T-helper 2 cell treated with Interferon-gamma antibody and Interleukin-4, amounts not matched to agents 5 μg/mL and 100 μg/mL, for 36 hours (primary cell): ENCODE measurements around the gene PDE4C.
"Not testable (repeated sequence)": the region's sequence is repeated elsewhere in the genome, so short reads cannot be mapped to it uniquely, and the experiment has no call there.

Source experiments
- DNase-seq: peaks from one replicate; pipeline ENCODE4 v3.0.0; 2021; ENCODE audit warnings: low spot score
- H3K27ac Mint-ChIP-seq: one replicate; pipeline ENCODE4 v1.8.0; 2021; ENCODE audit warnings: mild to moderate bottlenecking, mixed read lengths
- H3K27me3 Mint-ChIP-seq: one replicate; pipeline ENCODE4 v1.8.0; 2021; ENCODE audit warnings: low read depth, mixed read lengths
- H3K36me3 Mint-ChIP-seq: one replicate; pipeline ENCODE4 v1.8.0; 2021; ENCODE audit warnings: low read depth, mixed read lengths
- H3K4me1 Mint-ChIP-seq: one replicate; pipeline ENCODE4 v1.8.0; 2021; ENCODE audit warnings: low read depth, mixed read lengths
- H3K4me3 Mint-ChIP-seq: one replicate; pipeline ENCODE4 v1.8.0; 2022; ENCODE audit warnings: mild to moderate bottlenecking, moderate library complexity, mixed read lengths
- H3K9me3 Mint-ChIP-seq: one replicate; pipeline ENCODE4 v1.8.0; 2021; ENCODE audit warnings: mixed read lengths

The PDE4C gene

DNA sequence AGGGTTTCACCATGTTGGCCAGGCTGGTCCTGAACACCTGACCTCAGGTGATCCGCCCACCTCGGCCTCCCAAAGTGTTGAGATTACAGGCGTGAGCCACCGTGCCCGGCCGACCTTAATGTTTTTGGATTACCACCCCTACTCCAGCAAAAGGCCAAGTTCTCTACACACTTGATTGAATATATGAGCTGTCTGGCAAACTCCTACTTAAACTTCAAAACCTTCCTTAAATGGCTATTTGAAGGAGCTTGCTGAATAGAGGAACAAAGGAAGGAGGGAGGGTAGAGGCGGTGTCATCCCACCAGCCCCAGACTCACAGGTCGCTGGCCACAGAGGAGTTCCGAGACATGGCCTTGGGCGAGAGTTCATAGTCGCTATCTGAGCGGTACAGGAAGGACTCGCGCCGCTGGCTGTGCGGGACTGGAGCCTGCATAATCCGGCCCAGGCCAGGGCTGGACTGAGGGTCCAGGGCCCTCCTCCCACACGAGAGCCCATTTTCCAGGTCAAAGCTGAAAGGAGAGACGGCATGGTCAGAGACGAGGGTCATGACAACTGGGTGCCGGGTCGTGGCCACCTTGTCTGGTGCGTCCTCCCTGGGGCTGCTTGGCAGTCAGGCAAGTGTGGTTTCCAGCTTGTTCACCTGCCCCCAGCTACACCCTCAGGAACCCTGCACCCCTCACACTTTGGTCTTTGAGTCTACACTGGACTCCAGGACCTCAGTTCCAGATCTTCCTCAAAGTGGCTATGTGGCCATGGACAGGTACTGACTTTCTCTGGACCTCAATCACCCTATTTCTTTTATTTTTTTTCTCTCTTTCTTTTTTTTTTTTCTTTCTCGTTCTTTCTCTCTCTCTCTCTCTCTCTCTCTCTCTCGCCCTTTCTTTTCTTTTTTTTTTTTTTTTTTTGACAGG, 4.2 kb downstream of the PDE4C start:
- Mint-ChIP-seq H3K27ac (no peak overlapping the region), H3K4me1 (peaks cover 8% of the 10 kb centered on the region), H3K36me3 (no peaks in the 10 kb centered on the region), H3K4me3 (no peak overlapping the region), H3K9me3 (no peaks in the 10 kb centered on the region), H3K27me3 (peaks cover 32% of the 10 kb centered on the region)
- no peak for DNase-seq

DNA sequence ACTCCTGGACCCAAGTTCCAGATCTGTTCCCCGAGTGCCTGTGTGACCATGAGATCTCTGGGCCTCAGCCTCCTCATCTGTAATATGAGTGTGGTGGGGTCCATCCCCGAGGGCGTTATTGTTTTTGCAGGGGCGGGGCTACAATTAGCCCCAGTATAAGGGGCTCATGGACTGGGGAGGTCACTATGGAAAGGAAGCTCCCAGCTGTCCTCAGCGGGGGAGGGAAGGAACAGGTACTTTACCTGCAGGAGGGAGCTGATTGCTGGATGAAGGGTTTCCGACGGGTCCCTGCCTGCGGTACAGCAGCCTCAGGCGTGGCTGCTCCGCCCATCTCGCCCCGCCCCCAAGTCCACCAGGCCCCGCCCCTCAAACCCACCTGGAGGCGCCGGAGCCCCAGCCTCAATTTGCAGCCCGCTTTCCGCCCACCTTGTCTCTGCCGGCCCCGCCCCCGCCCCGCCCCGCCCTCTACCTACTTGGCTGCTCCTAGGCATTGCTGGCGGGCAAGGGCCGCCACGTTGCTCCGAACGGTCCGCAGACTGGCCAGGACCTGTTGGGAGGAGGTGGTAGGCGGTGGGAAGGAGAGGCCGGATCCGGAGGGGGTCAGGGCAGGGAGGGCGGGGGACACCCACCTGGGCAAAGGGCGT, 5.5 kb downstream of the PDE4C start:
- no peak overlapping the region for H3K27ac Mint-ChIP-seq

DNA sequence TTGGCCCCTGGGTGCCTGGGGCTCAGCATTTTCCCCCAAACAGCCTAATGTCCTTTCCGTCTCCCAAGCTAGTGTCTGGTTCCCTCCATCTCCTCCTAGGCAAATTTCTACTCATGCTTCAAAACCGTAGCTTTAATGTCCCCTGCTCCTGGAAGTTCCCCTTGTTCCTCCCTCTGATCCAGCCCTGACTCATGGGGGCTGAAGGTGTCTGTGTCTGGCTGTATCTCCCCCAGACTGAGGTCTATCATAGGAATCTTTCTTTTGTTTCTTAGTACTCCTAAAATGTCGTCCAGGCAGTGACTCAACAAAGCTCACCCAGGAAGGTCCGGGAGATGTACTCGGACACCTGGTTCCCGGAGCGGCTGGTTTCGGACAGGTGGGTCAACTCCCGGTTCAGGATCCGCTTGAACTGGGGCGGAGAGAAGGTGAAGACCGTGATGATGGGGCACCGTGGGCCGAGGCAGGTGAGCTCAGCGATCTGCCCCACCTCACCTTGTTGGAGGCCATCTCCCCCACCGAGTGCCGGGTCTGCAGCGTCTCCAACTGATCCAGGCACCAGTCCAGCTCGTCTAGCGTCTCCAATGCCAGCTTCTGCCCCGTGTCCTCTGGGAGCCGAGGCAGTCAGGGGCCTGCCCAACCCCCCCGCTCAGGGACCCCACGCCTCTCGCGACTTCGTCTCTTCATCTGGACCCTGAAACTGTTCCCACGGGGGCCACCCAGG, 6.2 kb downstream of the PDE4C start:
- DNase-seq, result no peak
- Mint-ChIP-seq H3K9me3 (no peaks in the 10 kb centered on the region), H3K36me3 (no peaks in the 10 kb centered on the region), H3K27ac (no peak overlapping the region), H3K4me3 (no peak overlapping the region), H3K4me1 (peaks cover 8% of the 10 kb centered on the region), H3K27me3 (peaks cover 17% of the 10 kb centered on the region)

More for the DNA sequence above, 5.5 kb downstream of the PDE4C start:
- DNase-seq, result no peak
- H3K27me3 Mint-ChIP-seq, result peaks cover 22% of the 10 kb centered on the region
- no peaks in the 10 kb centered on the region for H3K9me3 Mint-ChIP-seq
- no peak overlapping the region for H3K4me3 Mint-ChIP-seq
- no peaks in the 10 kb centered on the region for H3K36me3 Mint-ChIP-seq
- H3K4me1 Mint-ChIP-seq, result peaks cover 8% of the 10 kb centered on the region

DNA sequence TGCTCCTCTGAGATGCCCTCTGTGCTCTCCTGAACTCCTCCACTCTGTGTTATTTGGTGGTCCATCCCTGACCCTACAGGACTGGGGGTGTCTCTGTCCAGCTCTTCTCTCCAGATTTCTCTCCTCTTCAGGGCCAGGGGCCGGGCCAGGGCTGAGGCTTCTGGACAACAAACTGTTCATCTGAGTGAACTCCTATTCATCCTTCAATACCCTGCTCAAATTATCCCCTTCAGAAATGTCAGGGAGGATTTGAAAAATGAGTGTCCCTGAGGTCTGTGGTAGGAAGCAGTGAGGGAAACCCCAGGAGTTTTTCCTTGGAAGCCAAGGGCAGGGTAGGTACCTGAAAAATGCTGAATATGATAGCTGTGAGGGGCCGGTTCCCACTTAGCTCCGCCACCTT, 7.6 kb downstream of the PDE4C start:
- H3K27me3 Mint-ChIP-seq, result peaks cover 11% of the 10 kb centered on the region
- no peak for DNase-seq

DNA sequence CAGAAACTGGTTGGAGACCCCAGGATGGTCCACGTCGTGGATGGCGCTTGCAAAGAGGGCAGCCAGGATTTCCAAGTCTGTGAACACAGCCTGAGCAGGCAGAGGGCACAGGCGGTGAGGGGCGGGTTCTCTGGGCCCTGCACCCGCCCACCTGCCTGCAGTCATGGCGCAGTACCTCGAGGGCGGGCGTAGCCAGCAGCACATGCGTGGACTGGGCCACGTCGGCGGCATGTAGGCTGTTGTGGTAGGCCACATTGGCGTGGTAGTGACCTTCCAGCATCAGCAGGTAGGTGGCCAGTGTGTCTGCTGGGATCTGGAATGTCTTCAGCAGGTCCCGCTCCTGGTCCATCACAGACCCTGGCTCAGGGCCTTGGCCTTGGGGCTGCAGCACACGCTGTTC, 8.1 kb downstream of the PDE4C start:
- peaks cover 11% of the 10 kb centered on the region for H3K27me3 Mint-ChIP-seq
- H3K36me3 Mint-ChIP-seq, result no peaks in the 10 kb centered on the region
- H3K4me3 Mint-ChIP-seq, result no peak overlapping the region
- H3K27ac Mint-ChIP-seq, result no peak overlapping the region
- no peaks in the 10 kb centered on the region for H3K9me3 Mint-ChIP-seq
- DNase-seq, result no peak
- H3K4me1 Mint-ChIP-seq, result no peaks in the 10 kb centered on the region

More for the DNA sequence above, 7.6 kb downstream of the PDE4C start:
- H3K9me3 Mint-ChIP-seq, result no peaks in the 10 kb centered on the region
- no peak overlapping the region for H3K27ac Mint-ChIP-seq
- no peak overlapping the region for H3K4me3 Mint-ChIP-seq
- H3K4me1 Mint-ChIP-seq, result no peaks in the 10 kb centered on the region
- H3K36me3 Mint-ChIP-seq, result no peaks in the 10 kb centered on the region

DNA sequence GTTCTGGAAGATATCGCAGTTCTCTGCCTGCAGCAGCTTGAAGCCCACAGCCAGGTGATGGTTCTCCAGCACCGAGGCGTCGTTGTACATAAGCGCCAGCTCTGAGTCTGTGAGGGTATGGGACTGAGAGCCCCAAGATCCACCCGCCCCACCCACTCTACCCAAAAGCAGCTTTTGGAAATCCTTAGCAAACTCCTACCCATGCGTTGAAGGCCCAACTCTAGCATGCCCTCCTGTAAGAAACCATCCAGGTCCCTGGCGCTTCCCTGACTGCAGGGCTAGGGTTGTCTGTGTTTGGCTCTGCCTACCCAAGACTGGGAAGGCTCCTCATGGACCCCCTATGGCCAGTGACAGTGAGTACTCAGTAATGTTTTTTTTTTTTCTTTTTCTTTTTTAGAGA, 9.4 kb downstream of the PDE4C start:
- Mint-ChIP-seq H3K9me3 (no peaks in the 10 kb centered on the region), H3K27ac (no peak overlapping the region), H3K27me3 (peaks cover 11% of the 10 kb centered on the region), H3K4me3 (no peak overlapping the region), H3K4me1 (no peaks in the 10 kb centered on the region), H3K36me3 (no peaks in the 10 kb centered on the region)
- no peak for DNase-seq

DNA sequence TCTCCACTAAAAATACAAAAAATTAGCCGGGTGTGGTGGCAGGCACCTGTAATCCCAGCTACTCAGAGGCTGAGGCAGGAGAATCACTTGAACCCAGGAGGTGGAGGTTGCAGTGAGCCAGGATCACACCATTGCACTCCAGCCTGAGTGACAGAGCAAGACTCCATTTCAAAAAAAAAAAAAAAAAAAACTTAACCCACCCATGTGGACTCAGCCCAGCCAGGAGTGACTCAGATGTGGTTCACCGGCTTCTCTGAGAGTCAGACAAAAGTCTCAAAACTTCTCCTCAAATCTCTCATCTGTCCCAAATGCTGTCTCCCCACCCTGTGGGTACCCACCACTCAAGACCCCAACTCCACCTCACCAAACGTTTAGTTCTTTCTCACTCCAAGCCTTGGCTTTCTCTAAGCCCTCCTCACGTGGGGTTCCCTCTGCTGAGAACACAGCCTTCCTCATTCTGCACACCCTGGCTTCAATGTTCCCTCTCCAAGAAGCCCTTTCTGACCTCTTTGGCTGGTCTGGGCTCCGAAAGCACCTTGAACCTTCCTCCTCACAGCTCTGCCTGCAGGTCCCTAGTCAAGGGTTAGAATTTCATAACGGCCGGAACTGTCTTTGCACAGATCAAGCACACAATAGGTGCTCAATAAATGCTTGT, 11.3 kb downstream of the PDE4C start:
- Mint-ChIP-seq H3K27me3 (peaks cover 8% of the 10 kb centered on the region), H3K9me3 (no peaks in the 10 kb centered on the region), H3K4me1 (no peaks in the 10 kb centered on the region), H3K27ac (no peak overlapping the region), H3K36me3 (no peaks in the 10 kb centered on the region), H3K4me3 (no peak overlapping the region)
- DNase-seq, result no peak

DNA sequence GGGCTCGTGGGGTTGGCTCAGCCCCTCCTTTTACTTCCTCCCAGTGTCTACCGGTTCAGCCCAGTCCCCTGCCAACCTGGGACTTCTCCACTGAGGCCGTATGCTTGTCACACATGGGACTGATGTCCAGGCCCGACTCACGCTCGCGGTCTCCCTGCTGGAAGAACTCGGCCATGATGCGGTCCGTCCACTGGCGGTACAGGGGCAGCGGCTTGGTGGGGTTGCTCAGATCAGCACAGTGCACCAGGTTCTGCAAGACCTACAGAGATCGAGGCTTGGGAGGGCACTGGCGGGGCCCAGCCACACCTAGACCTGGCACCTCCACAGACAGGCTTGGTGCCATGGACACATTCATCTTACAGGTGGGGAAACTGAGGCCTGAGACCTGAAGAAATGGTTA, 14.6 kb downstream of the PDE4C start:
- H3K36me3 Mint-ChIP-seq, result no peaks in the 10 kb centered on the region
- peaks cover 9% of the 10 kb centered on the region for H3K27me3 Mint-ChIP-seq
- H3K4me3 Mint-ChIP-seq, result no peak overlapping the region
- H3K9me3 Mint-ChIP-seq, result no peaks in the 10 kb centered on the region
- H3K27ac Mint-ChIP-seq, result no peak overlapping the region
- no peak for DNase-seq
- peaks cover 3% of the 10 kb centered on the region for H3K4me1 Mint-ChIP-seq

DNA sequence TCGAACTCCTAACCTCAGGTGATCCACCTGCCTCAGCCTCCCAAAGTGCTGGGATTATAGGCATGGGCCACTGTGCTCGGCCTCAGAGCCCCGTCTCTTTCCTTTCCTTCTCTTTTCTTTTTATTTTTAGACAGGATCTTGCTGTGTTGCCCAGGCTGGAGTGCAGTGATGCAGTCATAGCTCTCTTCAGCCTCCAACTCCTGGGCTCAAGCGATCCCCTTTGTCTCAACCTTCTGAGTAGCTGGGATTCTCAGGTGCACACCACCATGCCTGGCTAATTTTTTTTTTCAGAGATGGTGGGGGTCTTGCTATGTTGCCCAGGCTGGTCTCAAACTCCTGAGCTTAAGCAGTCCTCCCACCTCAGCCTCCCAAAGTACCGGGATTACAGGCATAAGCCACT, 16.3 kb downstream of the PDE4C start:
- H3K36me3 Mint-ChIP-seq, H3K4me1 Mint-ChIP-seq, H3K4me3 Mint-ChIP-seq, H3K9me3 Mint-ChIP-seq, H3K27me3 Mint-ChIP-seq, H3K27ac Mint-ChIP-seq, DNase-seq: not testable (repeated sequence)

DNA sequence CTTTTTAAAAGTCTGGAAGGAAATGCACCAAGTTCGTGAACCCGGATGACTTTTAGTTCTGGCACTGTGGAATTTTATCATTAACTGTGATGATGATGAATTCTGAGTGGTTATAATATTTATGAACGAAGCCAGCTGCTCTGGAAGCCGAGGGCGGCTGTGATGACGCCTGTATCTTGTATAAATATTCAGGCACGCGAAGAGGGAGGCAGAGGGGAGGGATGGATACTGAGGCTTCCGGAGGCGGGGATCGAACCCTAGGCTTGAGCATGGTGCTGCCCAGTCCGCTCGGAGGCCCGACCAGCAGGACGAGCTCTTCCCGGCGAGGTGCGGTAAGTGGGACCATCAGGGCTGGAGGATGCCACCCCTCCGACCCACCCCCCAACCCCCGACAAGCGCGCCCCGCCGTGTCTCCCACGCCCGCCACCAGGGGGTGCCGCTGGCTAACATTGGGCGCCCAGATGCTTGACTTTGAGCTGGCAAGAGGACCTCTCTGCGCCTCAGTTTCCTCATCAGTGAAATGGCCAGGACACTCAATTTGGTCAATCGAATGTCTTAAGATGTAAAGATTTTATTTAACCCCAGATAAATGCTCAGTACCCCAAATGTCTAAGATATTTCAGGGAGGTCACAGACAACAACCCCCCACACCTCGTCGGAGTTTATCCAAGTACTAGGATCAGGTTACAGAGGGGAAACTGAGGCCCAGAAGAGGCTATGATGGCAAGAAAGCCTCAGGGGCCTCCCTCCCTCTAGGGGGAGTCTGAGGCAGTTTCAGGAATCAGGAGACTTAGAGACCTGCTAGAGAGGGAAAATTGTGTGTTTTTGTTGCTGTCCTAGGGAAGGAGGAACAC, 17.9 kb downstream of the PDE4C start:
- no peaks in the 10 kb centered on the region for H3K36me3 Mint-ChIP-seq
- no peaks in the 10 kb centered on the region for H3K9me3 Mint-ChIP-seq
- H3K27ac Mint-ChIP-seq, result no peak overlapping the region
- DNase-seq, result peak; percentile 34
- H3K4me3 Mint-ChIP-seq, result no peak overlapping the region
- peaks cover 7% of the 10 kb centered on the region for H3K4me1 Mint-ChIP-seq
- peaks cover 6% of the 10 kb centered on the region for H3K27me3 Mint-ChIP-seq

DNA sequence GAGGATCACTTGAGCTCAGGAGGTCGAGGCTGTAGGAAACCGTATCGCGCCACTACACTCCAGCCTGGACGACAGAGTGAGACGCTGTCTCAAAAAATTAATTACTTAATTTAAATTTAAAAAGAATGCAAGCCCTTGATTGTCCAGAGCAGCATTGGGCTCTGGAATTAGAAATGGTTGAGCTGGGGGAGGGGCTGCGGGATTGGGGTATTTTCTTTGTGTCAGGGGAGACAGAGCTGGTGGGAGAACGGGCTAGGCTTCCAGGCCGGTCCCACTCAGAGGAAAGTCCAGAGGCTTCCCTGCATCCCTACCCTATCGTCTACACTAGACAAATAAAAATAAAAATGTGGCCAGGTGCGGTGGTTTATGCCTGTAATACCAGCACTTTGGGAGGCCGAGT, 20.2 kb downstream of the PDE4C start:
- no peaks in the 10 kb centered on the region for H3K9me3 Mint-ChIP-seq
- DNase-seq, result no peak
- H3K27ac Mint-ChIP-seq, result no peak overlapping the region
- H3K27me3 Mint-ChIP-seq, result peaks cover 6% of the 10 kb centered on the region
- no peak overlapping the region for H3K4me3 Mint-ChIP-seq
- peaks cover 13% of the 10 kb centered on the region for H3K4me1 Mint-ChIP-seq
- peaks cover 4% of the 10 kb centered on the region for H3K36me3 Mint-ChIP-seq

DNA sequence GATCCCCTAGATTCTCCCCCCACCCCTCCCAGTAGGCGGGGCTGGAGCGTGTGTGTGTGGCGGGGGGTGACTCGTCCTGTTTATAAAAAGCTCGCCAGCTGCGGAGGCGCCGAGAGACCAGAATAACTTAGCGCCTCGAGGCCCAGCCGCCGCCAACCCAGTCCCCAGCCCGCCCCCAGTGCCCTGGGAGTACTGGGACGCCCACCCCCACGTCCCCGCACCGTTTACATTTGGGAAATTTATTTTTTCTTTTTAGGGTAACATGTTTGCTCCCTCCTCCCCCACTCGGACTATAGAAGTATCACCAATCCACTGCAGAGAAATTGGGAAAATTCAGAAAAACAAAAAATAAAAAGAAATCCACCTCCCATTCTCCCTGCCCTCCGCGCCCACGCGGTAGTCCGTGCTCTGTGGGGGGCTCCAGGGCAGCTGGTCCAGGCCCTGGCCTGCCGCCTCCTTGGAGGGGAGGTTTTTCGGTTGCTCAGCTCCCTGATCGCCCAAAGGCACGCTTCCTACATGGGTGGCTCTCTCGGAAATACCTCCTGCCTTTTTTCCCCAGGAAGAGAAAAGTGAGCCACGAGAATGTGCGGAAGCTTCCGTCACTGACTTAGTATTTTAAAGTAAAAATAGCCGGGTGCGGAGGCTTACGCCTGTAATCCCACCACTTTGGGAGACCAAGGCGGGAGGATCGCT, 20.9 kb downstream of the PDE4C start:
- peaks cover 6% of the 10 kb centered on the region for H3K27me3 Mint-ChIP-seq
- peak overlapping the region; percentile 92 for H3K4me3 Mint-ChIP-seq
- H3K4me1 Mint-ChIP-seq, result peaks cover 13% of the 10 kb centered on the region
- peak; percentile 55 for DNase-seq
- H3K9me3 Mint-ChIP-seq, result no peaks in the 10 kb centered on the region
- peak overlapping the region; percentile 91 for H3K27ac Mint-ChIP-seq
- peaks cover 4% of the 10 kb centered on the region for H3K36me3 Mint-ChIP-seq
